Stimulated activated naive CD8-positive, alpha-beta T cell treated with anti-CD3 and anti-CD28 coated beads, Interleukin-15, amount 100 ng/mL, for 72 hours (primary cell): ENCODE data around the gene SPTLC3.

Source experiments
- ATAC-seq: fragments of 150-1000 bp; cut with Tn5 transposase; 2 replicates; pipeline ENCODE4 v1.10.0; 2021; ENCODE audit warnings: mild to moderate bottlenecking, moderate library complexity
- DNase-seq, 2 donors: peaks; one replicate each; pipeline ENCODE4 v3.0.0; 2021 to 2022
- H3K27ac Mint-ChIP-seq, 2 donors: one replicate each; pipeline ENCODE4 v1.8.0; 2022; ENCODE audit warnings: mild to moderate bottlenecking in 2 of 2, mixed read lengths in 2 of 2, moderate library complexity in 2 of 2
- H3K27me3 Mint-ChIP-seq: one replicate; pipeline ENCODE4 v1.8.0; 2022; ENCODE audit warnings: mixed read lengths
- H3K4me1 Mint-ChIP-seq: one replicate; pipeline ENCODE4 v1.8.0; 2022; ENCODE audit warnings: mild to moderate bottlenecking, mixed read lengths
- H3K4me3 Mint-ChIP-seq, 2 donors: one replicate each; pipeline ENCODE4 v1.8.0; 2022; ENCODE audit warnings: mild to moderate bottlenecking in 2 of 2, mixed read lengths in 2 of 2, moderate library complexity in 1 of 2
- H3K9me3 Mint-ChIP-seq, 2 donors: one replicate each; pipeline ENCODE4 v1.8.0; 2022; ENCODE audit warnings: mixed read lengths in 2 of 2

Gene SPTLC3

DNA sequence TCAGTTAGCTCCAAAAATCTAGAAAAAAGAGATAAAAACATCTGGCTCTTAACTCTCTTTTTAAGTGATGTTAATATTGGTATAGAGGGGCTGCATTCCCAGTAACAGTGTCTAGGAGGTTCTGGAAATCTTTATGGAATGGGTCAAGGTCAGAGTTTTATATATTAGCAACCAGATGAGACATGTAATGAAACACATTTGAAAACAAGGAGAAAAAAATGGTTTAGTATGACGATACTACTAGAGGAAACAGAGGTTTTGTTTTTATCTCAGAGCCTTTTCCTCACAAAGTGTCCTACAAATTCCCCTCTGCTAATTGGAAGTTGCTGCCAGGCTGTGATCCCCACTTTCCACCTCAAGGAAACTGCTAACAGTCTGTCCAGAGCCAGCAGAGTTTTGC lies 111.7 kb downstream of the SPTLC3 start:
- Mint-ChIP-seq H3K4me3 (no peak overlapping the region), H3K27me3 (no peaks in the 10 kb centered on the region), H3K4me1 (no peaks in the 10 kb centered on the region), H3K9me3 (no peaks in the 10 kb centered on the region), H3K27ac (no peak overlapping the region)
- ATAC-seq (no peak), DNase-seq (no peak)

- Mint-ChIP-seq H3K9me3 (no peaks in the 10 kb centered on the region), H3K27ac (no peak overlapping the region), H3K4me3 (no peak overlapping the region), H3K4me1 (no peaks in the 10 kb centered on the region), H3K27me3 (no peaks in the 10 kb centered on the region)
- DNase-seq (no peak), ATAC-seq (peak; percentile 31)
Observed at GRCh38 chr20:13121840-13122515, 113.2 kb downstream of the SPTLC3 start.

GRCh38 chr20:13125486-13125885 lies 116.7 kb downstream of the SPTLC3 start:
- no peaks in the 10 kb centered on the region for H3K9me3 Mint-ChIP-seq
- no peaks in the 10 kb centered on the region for H3K4me1 Mint-ChIP-seq
- no peak overlapping the region for H3K27ac Mint-ChIP-seq
- no peak overlapping the region for H3K4me3 Mint-ChIP-seq
- no peaks in the 10 kb centered on the region for H3K27me3 Mint-ChIP-seq
- DNase-seq = no peak
- no peak for ATAC-seq

DNA sequence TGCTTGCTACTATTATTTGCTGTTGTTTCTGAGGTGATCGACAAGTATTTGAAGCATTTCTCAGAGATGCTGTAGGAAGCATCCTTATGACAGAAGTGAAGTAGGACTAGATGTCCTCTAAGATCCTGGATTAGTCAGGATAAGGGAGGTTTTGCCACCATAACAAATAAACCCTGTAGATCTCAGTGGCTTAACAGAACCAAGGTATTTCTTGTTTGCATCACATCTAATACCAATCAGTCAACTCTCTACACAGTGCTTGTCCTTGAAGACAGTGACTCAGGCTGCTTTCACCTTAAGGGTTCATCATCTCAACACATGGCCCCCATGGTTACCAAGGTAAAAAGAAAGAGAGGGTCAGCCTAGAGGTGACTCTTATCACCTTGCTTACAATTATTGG lies 119.4 kb downstream of the SPTLC3 start:
- Mint-ChIP-seq H3K27me3 (peaks cover 7% of the 10 kb centered on the region), H3K4me1 (no peaks in the 10 kb centered on the region), H3K27ac (no peak overlapping the region), H3K4me3 (no peak overlapping the region), H3K9me3 (no peaks in the 10 kb centered on the region)
- ATAC-seq (no peak), DNase-seq (no peak)

- DNase-seq = no peak
- Mint-ChIP-seq H3K9me3 (no peaks in the 10 kb centered on the region), H3K4me1 (no peaks in the 10 kb centered on the region), H3K27ac (no peak overlapping the region), H3K27me3 (peaks cover 10% of the 10 kb centered on the region), H3K4me3 (no peak overlapping the region)
- no peak for ATAC-seq
Observed at GRCh38 chr20:13130061-13130706, 121.4 kb downstream of the SPTLC3 start.

DNA sequence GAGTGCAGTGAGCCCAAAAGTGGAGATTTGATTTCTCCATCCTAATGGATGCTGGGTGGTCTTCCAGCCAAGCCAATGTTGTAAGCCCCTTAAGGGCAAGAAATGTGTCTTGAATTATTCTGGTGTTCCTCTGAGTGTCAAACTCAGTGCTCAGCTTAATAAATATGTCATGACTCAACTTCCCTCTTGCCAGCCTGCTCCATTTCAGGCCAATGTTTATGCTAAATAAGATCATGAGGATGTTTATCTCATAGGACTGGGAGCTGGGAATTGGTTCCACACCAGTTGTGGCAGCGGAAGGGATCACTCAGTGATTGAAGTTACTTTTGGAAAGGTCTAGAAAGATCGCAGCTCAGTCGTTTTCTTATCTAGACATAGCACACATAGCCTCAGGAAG lies 121.9 kb downstream of the SPTLC3 start:
- DNase-seq = no peak
- Mint-ChIP-seq H3K4me1 (no peaks in the 10 kb centered on the region), H3K27me3 (peaks cover 10% of the 10 kb centered on the region), H3K4me3 (no peak overlapping the region), H3K9me3 (no peaks in the 10 kb centered on the region), H3K27ac (no peak overlapping the region)
- no peak for ATAC-seq

DNA sequence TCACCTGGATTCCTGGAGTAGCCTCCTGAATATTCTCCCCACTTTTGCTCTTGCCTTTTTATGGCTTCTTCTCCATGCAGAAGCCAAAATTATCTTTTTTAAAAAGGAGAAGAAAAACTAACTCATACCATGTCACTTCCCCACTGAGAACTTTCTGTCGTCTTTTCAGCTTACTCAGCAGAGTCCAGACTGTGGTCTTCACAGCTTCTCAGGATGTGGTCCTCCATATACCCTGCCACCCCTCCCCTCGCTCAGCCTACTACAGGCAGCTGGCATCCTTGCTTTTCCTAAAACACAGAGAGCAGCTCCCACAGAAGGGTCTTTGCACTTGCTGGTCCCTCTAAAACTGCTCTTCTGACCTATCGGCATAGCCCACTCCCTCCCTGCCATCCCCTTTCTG lies 122.9 kb downstream of the SPTLC3 start:
- ATAC-seq = no peak
- no peaks in the 10 kb centered on the region for H3K9me3 Mint-ChIP-seq
- no peak for DNase-seq
- no peaks in the 10 kb centered on the region for H3K4me1 Mint-ChIP-seq
- peak overlapping the region in 1 of 2 donors; percentile 12 for H3K27ac Mint-ChIP-seq
- peaks cover 10% of the 10 kb centered on the region for H3K27me3 Mint-ChIP-seq
- no peak overlapping the region for H3K4me3 Mint-ChIP-seq

DNA sequence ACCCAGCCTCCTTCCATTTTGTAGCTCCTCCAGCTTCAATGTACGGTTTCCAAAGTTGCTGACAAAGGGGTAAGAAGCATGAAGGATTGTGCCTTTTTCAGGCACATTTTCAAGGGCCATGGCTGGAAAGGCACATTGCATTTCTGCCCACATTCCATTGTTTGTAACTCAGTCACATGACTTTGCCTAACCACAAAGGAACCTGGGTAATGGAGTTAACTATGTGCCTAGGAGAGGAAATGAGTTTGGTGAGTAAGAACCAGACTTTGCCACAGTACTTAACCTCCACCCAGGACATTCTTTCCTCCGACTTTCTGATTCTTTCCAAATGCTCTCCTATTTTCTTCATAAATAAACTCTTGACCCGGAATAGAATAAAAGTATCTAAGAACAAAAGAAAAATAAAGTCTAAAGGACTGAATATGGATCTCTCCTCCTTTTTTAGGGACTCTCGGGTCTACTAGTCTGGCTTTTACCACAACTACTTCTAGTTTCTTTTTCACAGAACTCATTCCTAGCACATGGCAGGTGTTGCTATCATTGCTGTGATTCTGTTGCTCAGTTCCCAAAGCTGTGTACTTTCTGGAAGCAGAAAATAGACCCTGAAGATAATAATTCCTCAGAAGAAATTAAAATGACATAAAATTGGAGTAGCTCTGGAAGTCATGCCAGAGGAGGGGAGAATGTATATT lies 130.8 kb downstream of the SPTLC3 start:
- Mint-ChIP-seq H3K27me3 (no peaks in the 10 kb centered on the region), H3K4me3 (no peak overlapping the region), H3K9me3 (peaks cover 0 to 8% of the 10 kb centered on the region in 2 donors), H3K27ac (no peak overlapping the region), H3K4me1 (peaks cover 16% of the 10 kb centered on the region)
- ATAC-seq (no peak), DNase-seq (no peak)

DNA sequence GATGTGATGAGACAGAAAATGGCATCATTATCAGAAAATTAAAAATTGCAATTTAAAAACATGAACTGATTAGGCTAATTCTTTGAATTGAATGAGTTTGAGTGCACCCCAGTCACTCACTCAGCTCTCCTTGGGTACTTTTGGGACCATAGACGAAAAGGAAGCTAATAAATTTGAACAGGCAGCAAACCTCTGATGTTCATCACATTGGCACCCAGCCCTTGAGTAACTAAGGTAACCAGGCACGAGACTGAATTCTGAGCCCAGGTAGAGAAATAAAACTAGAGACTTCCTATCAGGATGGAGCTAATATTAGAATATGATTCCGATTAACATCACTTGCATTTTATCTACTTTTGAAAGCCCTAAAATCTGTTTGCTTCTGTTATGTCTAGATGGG lies 131.4 kb downstream of the SPTLC3 start:
- Mint-ChIP-seq H3K4me3 (no peak overlapping the region), H3K9me3 (peaks cover 0 to 8% of the 10 kb centered on the region in 2 donors)

DNA sequence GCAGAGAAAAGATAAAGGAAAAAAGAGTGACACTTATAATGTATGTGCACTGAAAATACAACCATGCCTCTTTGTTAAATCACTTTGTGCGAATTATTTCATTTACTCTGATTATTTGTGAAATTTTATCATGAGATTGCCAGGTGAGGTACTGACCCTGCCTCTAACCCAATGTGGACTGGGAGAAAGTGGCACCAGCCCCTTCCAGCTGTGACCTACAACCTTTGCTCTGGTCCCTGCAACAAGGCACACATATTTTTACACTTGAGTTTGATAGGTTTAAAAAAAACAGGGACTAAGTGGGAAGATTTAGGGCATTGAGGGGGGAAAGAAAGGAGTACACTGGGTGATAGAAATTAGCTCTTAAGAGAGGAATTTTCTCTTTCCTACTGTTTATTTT lies 132.0 kb downstream of the SPTLC3 start:
- DNase-seq (no peak), ATAC-seq (no peak)
- Mint-ChIP-seq H3K4me1 (peaks cover 16% of the 10 kb centered on the region), H3K27ac (no peak overlapping the region), H3K4me3 (no peak overlapping the region), H3K9me3 (peaks cover 0 to 8% of the 10 kb centered on the region in 2 donors), H3K27me3 (no peaks in the 10 kb centered on the region)

More for the DNA sequence above, 131.4 kb downstream of the SPTLC3 start:
- H3K27me3 Mint-ChIP-seq = no peaks in the 10 kb centered on the region
- no peak for DNase-seq
- ATAC-seq = no peak
- no peak overlapping the region for H3K27ac Mint-ChIP-seq
- peaks cover 16% of the 10 kb centered on the region for H3K4me1 Mint-ChIP-seq

DNA sequence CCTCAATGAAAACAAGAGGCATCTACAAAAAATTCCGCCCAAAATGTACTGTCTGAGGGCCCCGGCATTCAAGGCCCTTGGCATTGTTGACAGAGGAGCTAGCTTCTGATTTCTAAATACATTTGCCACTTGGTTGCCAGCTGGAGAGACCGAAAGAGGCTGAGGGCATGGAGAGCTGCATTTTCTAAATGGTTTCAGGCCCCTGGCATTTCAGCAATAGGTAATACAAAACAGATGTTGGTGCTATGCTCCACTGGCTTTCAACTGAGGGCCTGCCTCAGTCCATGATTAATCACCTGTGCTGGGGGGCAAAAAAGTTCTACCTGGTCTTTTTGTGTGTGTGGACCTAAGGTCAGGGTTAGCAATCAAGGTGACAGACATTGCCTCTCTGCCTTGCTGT lies 132.8 kb downstream of the SPTLC3 start:
- no peaks in the 10 kb centered on the region for H3K27me3 Mint-ChIP-seq
- no peak overlapping the region for H3K4me3 Mint-ChIP-seq
- DNase-seq (no peak), ATAC-seq (no peak)
- peaks cover 16% of the 10 kb centered on the region for H3K4me1 Mint-ChIP-seq
- H3K27ac Mint-ChIP-seq = no peak overlapping the region
- H3K9me3 Mint-ChIP-seq = peaks cover 0 to 8% of the 10 kb centered on the region in 2 donors

DNA sequence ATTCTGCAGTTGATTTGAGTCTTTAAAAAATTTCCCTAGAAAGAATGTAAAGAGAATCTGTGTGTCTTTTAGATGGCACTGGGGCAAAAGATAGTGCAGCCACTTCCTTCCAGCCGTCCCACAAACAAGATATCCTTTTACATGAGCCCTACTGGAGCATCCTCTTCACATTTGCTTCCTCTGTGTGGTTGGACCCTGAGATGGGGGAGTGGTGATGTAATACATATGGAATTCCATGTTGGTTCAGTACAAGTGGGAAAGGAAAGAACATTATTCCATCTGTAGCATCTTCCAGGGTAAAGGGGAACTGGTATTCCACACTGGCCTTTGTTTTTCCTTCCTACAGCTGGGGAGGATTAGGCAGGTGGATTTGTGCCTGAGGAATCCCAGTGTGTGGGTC lies 133.4 kb downstream of the SPTLC3 start:
- ATAC-seq (no peak), DNase-seq (no peak)
- Mint-ChIP-seq H3K27me3 (peaks cover 3% of the 10 kb centered on the region), H3K9me3 (peaks cover 0 to 8% of the 10 kb centered on the region in 2 donors), H3K4me3 (no peak overlapping the region), H3K27ac (no peak overlapping the region), H3K4me1 (peaks cover 16% of the 10 kb centered on the region)

GRCh38 chr20:13147071-13147963 lies 138.5 kb downstream of the SPTLC3 start:
- Mint-ChIP-seq H3K9me3 (peaks cover 0 to 8% of the 10 kb centered on the region in 2 donors), H3K27ac (no peak overlapping the region), H3K4me1 (peaks cover 4% of the 10 kb centered on the region), H3K4me3 (no peak overlapping the region), H3K27me3 (peaks cover 12% of the 10 kb centered on the region)
- ATAC-seq = no peak
- DNase-seq = no peak

GRCh38 chr20:13147971-13148370 lies 139.2 kb downstream of the SPTLC3 start:
- DNase-seq (no peak), ATAC-seq (no peak)
- H3K27ac Mint-ChIP-seq = no peak overlapping the region
- peaks cover 0 to 8% of the 10 kb centered on the region in 2 donors for H3K9me3 Mint-ChIP-seq
- H3K4me1 Mint-ChIP-seq = no peaks in the 10 kb centered on the region
- H3K27me3 Mint-ChIP-seq = peaks cover 12% of the 10 kb centered on the region
- H3K4me3 Mint-ChIP-seq = no peak overlapping the region

- Mint-ChIP-seq H3K4me1 (no peaks in the 10 kb centered on the region), H3K9me3 (peaks cover 0 to 8% of the 10 kb centered on the region in 2 donors), H3K27ac (no peak overlapping the region), H3K27me3 (peaks cover 12% of the 10 kb centered on the region), H3K4me3 (no peak overlapping the region)
- ATAC-seq = no peak
- DNase-seq = no peak
Observed at GRCh38 chr20:13148402-13148801, 139.6 kb downstream of the SPTLC3 start.
